ENCODE measurements around the gene GALNTL6.

GALNTL6 gene

DNA sequence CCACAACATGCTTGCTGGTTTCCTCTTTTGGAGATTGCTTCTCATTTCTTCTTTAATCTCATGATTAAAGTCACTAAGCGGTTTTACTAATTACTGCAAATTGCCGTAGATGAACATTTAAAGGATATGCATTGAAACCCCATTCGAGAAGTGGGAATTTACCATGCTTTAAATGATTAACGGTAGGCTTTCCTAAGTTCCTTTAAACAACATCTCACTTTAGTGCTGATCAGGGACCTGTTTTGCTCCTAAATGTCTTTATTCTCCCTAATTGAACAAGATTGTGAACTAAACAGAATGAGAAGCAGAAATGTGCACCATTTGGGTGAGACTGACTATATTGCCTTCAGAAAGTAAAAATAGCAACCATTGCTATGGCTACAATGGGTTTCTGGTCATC, 430.3 kb downstream of the GALNTL6 start:
- no peak for DNase-seq

DNA sequence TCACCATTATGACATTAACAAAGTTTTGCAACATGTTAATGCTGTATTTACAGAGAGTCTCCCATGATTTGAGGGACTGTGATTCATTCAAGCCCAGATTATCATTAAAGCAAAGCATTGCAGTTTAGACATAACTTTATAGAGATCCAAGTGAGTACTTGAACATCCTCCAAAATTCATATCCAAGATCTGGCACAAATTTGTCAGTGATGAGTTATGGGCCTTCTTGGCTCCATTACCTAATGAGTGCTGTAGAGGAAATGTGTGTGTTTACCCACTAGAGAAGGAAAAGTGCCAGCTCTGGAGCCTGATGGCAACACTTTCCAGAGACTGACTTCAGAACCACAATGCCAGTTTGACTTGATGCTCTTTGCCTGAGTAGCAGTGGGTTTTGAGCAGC, 432.3 kb downstream of the GALNTL6 start:
- DNase-seq, result no peak

DNA sequence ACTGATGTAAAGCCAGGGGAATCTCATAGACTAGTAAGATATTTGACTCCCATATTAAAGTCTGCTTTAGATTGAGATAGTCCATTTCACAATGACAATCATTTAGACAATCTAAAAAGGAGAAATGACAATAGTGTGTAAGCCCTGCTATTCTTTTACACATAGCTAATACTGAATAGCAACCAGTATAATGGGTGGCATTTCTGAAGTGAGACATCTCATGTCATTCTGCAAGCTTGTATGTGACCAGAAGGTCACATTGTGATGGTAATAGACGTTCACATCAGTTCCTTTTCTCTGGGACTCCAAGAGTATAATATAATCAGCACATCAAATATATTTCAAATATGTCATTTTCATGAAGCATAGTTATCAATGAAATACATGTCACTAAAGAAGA, 440.2 kb downstream of the GALNTL6 start:
- DNase-seq, result no peak

DNA sequence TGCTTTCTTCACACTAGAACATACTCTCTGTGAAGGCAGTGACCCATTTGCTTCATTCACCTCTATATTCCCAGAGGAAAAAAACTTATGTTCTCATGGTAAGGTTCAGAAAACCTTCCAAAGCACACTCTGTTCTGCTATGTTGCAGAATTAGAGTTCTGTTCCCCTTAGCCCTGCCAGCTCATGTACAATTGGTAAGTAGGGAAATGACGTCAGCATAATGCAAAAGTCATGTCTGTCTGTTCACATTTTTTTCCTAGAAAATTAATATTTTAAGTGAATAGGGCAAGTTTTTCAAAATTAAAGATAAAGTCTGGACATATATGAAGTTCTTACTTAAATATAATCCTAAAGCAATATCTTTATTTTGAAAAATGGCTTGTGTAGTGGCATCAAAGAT, 443.6 kb downstream of the GALNTL6 start:
- no peak for DNase-seq

- DNase-seq, result no peak
Observed at GRCh38 chr4:172270397-172270796, 457.2 kb downstream of the GALNTL6 start.

GRCh38 chr4:172287117-172287516, 473.9 kb downstream of the GALNTL6 start:
- DNase-seq, result no peak

GRCh38 chr4:172305698-172306097, 492.5 kb downstream of the GALNTL6 start:
- no peak for DNase-seq

DNA sequence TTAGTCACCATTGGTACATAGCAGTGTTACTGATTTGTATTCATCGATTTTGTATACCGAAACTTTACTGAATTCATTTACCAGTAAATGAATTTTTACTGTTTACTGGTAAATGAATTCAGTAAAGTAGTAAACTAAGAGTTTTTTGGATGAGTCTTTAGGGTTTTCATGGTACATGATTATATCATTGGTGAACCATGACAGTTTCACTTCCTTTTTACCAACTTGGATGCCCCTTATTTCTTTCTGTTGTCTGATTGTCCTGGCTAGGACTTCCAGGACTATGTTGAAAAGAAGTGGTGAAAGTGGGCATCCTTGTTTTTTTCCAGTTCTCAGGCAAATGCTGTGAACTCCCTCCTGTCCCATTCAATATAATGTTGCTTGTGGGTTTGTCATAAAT, 494.9 kb downstream of the GALNTL6 start:
- no peak for DNase-seq

DNA sequence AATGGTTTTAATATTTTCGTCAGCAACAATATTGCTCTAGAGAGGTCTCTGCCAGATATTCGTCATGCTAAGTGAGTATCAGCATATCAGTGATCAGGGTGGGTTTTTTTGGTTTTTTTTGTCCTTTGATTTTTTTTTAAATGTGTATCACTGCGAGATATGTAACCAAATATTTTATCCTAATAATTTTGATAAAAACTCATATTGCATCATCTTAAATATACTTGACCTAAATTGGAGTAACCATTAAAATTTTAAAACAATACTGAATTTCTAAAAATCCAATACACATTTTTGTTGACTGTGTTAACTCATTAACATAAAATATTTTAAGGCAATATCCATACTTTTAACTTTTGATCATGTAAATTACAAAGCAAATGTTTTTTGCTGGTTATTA, 498.5 kb downstream of the GALNTL6 start:
- DNase-seq, result no peak

DNA sequence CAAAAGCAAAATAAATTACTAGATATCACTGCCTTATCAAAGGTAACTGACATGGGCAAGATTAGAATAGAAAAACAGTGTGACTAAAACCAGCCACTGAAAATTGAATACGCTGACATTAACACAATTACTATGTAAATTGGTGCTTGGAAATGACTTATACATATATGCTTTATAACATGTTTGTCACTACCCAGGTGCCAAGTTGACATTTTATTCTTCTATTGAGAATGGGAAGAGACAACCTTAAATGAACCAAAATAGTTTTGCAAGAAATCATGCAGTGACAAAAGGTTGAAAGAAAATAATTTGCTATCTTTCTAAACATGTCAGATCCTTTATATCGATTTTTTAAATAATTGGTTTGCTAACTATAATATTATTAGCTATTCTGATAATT, 510.1 kb downstream of the GALNTL6 start:
- DNase-seq, result no peak

GRCh38 chr4:172344308-172344938, 531.2 kb downstream of the GALNTL6 start:
- DNase-seq, result no peak

GRCh38 chr4:172348426-172348825, 535.2 kb downstream of the GALNTL6 start:
- DNase-seq, result no peak

DNA sequence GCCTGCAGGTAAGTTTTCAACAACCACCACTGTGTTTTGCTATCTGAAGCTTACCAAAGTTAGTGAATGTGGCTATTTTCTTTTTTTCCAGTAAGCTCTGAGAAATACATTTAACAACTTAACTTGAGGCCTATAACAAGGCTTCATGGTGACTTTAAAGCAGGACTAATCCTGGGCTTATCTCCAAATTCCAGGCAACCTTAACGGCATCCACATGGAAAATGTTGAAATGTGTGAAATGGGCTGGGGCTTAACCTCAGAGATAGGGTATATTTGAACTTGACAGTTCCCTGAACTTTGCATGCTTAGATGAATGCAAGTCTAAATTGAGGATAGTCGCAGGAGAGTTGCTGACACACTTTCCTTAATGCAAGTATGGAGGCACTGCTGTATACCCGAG, 539.2 kb downstream of the GALNTL6 start:
- peak; percentile 33 for DNase-seq

GRCh38 chr4:172356016-172356415, 542.8 kb downstream of the GALNTL6 start:
- no peak for DNase-seq

- no peak for DNase-seq
Observed at GRCh38 chr4:172357006-172357540, 543.9 kb downstream of the GALNTL6 start.

- no peak for DNase-seq
Observed at GRCh38 chr4:172362569-172362968, 549.4 kb downstream of the GALNTL6 start.

DNA sequence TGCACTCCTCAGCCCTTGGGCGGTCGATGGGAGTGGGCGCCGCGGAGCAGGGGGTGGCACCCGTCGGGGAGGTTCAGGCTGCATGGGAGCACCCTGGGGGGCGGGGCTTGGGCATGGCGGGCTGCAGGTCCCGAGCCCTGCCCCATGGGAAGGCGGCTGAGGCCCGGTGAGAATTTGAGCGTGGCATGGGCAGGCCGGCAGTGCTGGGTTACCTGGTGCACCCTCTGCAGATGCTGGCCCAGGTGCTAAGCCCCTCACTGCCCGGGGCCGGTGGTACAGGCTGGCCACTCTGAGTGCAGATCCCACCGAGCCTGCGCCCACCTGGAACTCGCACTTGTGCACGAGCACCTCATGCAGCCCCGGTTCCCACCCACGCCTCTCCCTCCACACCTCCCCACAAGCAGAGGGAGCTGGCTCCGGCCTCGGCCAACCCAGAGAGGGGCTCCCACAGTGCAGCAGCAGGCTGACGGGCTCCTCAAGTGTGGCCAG, 556.3 kb downstream of the GALNTL6 start:
- no peak for DNase-seq

DNA sequence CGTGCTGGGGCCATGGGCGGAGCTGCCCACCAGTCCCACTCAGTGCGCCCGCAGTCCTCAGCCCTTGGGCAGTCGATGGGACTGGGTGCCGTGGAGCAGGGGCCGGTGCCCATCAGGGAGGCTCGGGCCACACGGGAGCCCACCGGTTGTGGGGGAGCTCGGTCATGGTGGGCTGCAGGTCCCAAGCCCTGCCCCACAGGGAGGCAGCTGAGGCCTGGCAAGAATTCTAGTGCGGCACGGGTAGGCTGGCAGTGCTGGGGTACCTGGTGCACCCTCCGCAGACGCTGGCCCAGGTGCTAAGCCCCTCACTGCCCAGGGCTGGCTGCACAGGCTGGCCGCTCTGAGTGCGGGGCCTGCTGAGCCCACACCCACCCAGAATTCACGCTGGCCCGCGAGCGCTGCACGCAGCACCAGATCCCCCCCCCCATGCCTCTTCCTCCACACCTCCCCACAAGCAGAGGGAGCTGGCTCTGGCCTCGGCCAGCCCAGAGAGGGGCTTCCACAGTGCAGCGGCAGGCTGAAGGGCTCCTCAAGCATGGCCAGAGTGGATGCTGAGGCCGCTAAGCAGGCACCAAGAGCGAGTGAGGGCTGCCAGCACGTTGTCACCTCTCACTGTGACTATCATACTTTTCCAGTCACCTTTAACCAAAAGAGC, 564.4 kb downstream of the GALNTL6 start:
- DNase-seq, result no peak

- no peak for DNase-seq
Observed at GRCh38 chr4:172379834-172380233, 566.6 kb downstream of the GALNTL6 start.

GRCh38 chr4:172390331-172390730, 577.1 kb downstream of the GALNTL6 start:
- no peak for DNase-seq

DNA sequence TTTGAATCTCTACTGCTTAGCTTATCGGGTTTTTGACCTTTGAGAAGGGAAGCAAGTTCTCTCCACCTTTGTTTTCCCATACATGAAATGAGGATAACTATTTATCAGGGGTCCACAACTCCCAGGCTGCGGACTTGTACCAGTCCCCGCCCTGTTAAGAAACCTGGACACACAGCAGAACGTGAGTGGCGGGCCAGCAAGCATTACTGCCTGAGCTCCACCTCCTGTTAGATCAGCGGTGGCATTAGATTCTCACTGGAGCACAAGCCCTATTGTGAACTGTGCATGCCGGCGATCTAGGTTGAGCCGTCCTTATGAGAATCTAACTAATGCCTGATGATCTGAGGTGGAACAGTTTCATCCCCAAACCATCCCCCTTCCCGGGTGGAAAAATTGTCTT, 579.5 kb downstream of the GALNTL6 start:
- no peak for DNase-seq

DNA sequence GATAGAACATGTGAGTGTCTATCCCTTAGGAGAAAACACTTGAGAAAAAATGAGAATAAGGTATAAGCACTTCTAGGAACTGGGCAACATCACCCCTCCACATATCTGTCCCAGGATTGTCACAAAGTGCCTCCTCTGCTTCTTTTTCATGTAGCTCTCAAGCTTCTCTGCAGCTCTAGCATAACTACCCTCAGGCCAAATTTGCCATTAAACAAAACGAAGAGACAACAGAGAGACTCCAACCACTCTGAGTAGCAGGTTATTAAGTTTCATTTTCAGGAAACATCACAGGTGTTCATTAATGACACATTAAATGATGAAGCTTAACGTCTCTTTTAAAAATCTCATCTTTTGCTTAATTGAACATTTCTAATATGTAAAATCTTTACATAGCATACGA, 580.0 kb downstream of the GALNTL6 start:
- no peak for DNase-seq

DNA sequence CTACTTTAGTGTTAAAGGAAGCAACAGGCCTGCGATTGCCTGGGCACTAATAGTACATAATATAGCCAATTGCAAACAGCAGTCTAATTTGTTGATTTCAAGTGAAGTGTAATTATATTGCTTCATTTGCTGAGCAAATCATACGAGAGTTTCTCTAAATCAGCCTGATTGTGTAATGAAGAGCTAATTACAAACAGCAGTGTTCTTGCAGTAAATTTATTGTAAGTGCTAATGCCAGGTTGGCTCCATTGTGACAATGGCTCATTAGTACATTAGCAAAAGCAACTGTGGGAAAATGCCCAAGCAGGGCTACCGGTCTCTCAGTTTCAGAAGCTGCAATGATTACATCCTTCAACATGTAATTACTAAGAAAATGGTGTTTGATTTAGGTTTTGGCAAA, 591.5 kb downstream of the GALNTL6 start:
- DNase-seq, result no peak

DNA sequence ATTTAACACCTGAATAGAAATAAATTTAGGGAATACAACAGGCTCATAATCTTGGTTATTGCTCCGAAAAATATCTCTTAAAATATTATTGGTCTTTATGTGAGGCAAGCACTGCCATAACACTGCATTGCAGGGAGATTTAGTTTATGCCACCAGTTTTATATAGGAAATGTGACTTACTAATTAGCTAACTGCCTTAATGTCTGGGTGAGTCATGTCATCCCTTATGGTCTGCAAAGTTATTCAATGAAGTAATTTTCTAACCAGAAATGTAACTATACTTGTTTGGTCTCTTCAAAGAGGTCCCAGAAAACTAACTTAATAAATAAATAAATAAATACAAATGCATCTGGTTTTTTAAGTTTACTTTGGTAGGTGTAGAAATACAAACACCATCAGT, 597.2 kb downstream of the GALNTL6 start:
- DNase-seq, result no peak

DNA sequence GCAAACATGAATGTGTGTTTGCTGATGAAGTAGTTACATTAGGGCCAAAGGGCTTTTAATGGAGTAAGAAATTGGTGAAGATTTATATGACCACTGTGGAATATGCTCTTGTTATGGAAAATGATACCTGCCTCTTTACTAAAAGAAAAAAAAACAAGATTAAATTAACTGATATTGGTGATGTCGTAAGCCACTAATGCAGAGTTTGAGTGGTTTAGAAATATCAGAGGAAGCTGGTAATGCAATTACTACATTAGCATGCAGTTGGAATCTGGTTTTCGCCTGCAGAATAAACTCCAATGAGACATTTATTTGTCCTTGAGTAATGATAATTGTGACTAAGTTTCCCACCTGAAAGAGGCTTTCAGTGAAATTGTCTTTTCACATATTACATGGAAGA, 597.9 kb downstream of the GALNTL6 start:
- no peak for DNase-seq

Data from OCI-M1 (cell line).